ENCODE measurements around the gene TNFSF13B. TPM values are rescaled to one million over a fixed set of nuclear protein-coding genes. Genes with fewer than 3 reads are reported as not detected.
"Not testable (repeated sequence)": the region's sequence is repeated elsewhere in the genome, so short reads cannot be mapped to it uniquely, and the experiment has no call there.

TNFSF13B gene
- polyA plus RNA-seq (ENCODE audit: insufficient read length in 4 of 4) = 1 to 10 TPM; 1.2 to 3.0 (median 2.1) TPM

- DNase-seq (ENCODE audit: low read depth in 4 of 4, low spot score in 2 of 4) = peak in 1 of 4 donors; percentile 13
Measured at GRCh38 chr13:108269601-108270328, at the start of gene TNFSF13B. TSS of gene TNFSF13B (plus strand) at chr13:108269718. CDS start at chr13:108269896, 178 bp downstream.

- DNase-seq (ENCODE audit: low read depth in 4 of 4, low spot score in 2 of 4) = no peak
Measured at GRCh38 chr13:108220041-108220440, 49.5 kb upstream of the TNFSF13B start.

GRCh38 chr13:108223687-108224503, 45.6 kb upstream of the TNFSF13B start:
- DNase-seq (ENCODE audit: low read depth in 4 of 4, low spot score in 2 of 4) = no peak

- no peak for DNase-seq (ENCODE audit: low read depth in 4 of 4, low spot score in 2 of 4)
Measured at GRCh38 chr13:108225440-108225839, 44.1 kb upstream of the TNFSF13B start.

GRCh38 chr13:108226184-108226583, 43.3 kb upstream of the TNFSF13B start:
- no peak for DNase-seq (ENCODE audit: low read depth in 4 of 4, low spot score in 2 of 4)

- DNase-seq (ENCODE audit: low read depth in 4 of 4, low spot score in 2 of 4) = peak in 2 of 4 donors; percentile 8 to 19
Measured at GRCh38 chr13:108227651-108228272, 41.8 kb upstream of the TNFSF13B start.

GRCh38 chr13:108230377-108230776, 39.1 kb upstream of the TNFSF13B start:
- DNase-seq (ENCODE audit: low read depth in 4 of 4, low spot score in 2 of 4) = no peak

- no peak for DNase-seq (ENCODE audit: low read depth in 4 of 4, low spot score in 2 of 4)
Measured at GRCh38 chr13:108249150-108249549, 20.4 kb upstream of the TNFSF13B start.

- no peak for DNase-seq (ENCODE audit: low read depth in 4 of 4, low spot score in 2 of 4)
Measured at GRCh38 chr13:108257248-108257647, 12.3 kb upstream of the TNFSF13B start.

GRCh38 chr13:108263621-108264355, 5.7 kb upstream of the TNFSF13B start:
- DNase-seq (ENCODE audit: low read depth in 4 of 4, low spot score in 2 of 4) = no peak

GRCh38 chr13:108266321-108266990, 3.1 kb upstream of the TNFSF13B start:
- DNase-seq (ENCODE audit: low read depth in 4 of 4, low spot score in 2 of 4) = no peak

GRCh38 chr13:108267347-108267746, 2.2 kb upstream of the TNFSF13B start:
- no peak for DNase-seq (ENCODE audit: low read depth in 4 of 4, low spot score in 2 of 4)

- not testable (repeated sequence) for DNase-seq (ENCODE audit: low read depth in 4 of 4, low spot score in 2 of 4)
Measured at GRCh38 chr13:108267855-108268254, 1.7 kb upstream of the TNFSF13B start.

GRCh38 chr13:108268466-108269112, 929 bp upstream of the TNFSF13B start:
- no peak for DNase-seq (ENCODE audit: low read depth in 4 of 4, low spot score in 2 of 4)

GRCh38 chr13:108270442-108270841, 924 bp downstream of the TNFSF13B start:
- no peak for DNase-seq (ENCODE audit: low read depth in 4 of 4, low spot score in 2 of 4)

GRCh38 chr13:108272333-108272732, 2.8 kb downstream of the TNFSF13B start:
- DNase-seq (ENCODE audit: low read depth in 4 of 4, low spot score in 2 of 4) = no peak

- no peak for DNase-seq (ENCODE audit: low read depth in 4 of 4, low spot score in 2 of 4)
Measured at GRCh38 chr13:108273429-108274118, 4.1 kb downstream of the TNFSF13B start.

- no peak for DNase-seq (ENCODE audit: low read depth in 4 of 4, low spot score in 2 of 4)
Measured at GRCh38 chr13:108274718-108275117, 5.2 kb downstream of the TNFSF13B start.

- DNase-seq (ENCODE audit: low read depth in 4 of 4, low spot score in 2 of 4) = no peak
Measured at GRCh38 chr13:108276060-108276459, 6.5 kb downstream of the TNFSF13B start.

All from left renal cortex interstitium (tissue), 4 donors.